ENCODE results near the gene TRIM17.
"Not testable (repeated sequence)": the region's sequence is repeated elsewhere in the genome, so short reads cannot be mapped to it uniquely, and the experiment has no call there.

TRIM17 gene

GRCh38 chr1:228448372-228448771 lies 31.7 kb upstream of the TRIM17 start:
- in situ Hi-C loops (cut with MboI; ENCODE audit: low sequenced_read_pairs) = no loop called here

- in situ Hi-C loops (cut with MboI; ENCODE audit: low sequenced_read_pairs) = no loop called here
Measured at GRCh38 chr1:228446852-228447251, 30.2 kb upstream of the TRIM17 start.

- in situ Hi-C loops (cut with MboI; ENCODE audit: low sequenced_read_pairs) = no loop called here
Measured at GRCh38 chr1:228445843-228446650, 29.4 kb upstream of the TRIM17 start.

- in situ Hi-C loops (cut with MboI; ENCODE audit: low sequenced_read_pairs) = no loop called here
Measured at GRCh38 chr1:228445490-228445842, 28.8 kb upstream of the TRIM17 start.

- in situ Hi-C loops (cut with MboI; ENCODE audit: low sequenced_read_pairs) = no loop called here
Measured at GRCh38 chr1:228443395-228443794, 26.7 kb upstream of the TRIM17 start.

GRCh38 chr1:228440761-228441500 lies 24.3 kb upstream of the TRIM17 start:
- in situ Hi-C loops (cut with MboI; ENCODE audit: low sequenced_read_pairs) = no loop called here

GRCh38 chr1:228438266-228438665 lies 21.6 kb upstream of the TRIM17 start:
- in situ Hi-C loops (cut with MboI; ENCODE audit: low sequenced_read_pairs) = no loop called here

GRCh38 chr1:228437424-228437962 lies 20.8 kb upstream of the TRIM17 start:
- in situ Hi-C loops (cut with MboI; ENCODE audit: low sequenced_read_pairs) = no loop called here

- in situ Hi-C loops (cut with MboI; ENCODE audit: low sequenced_read_pairs) = no loop called here
Measured at GRCh38 chr1:228434689-228435088, 18.0 kb upstream of the TRIM17 start.

- in situ Hi-C loops (cut with MboI; ENCODE audit: low sequenced_read_pairs) = not testable (repeated sequence)
Measured at GRCh38 chr1:228433337-228434053, 16.8 kb upstream of the TRIM17 start.

GRCh38 chr1:228430243-228430642 lies 13.6 kb upstream of the TRIM17 start:
- in situ Hi-C loops (cut with MboI; ENCODE audit: low sequenced_read_pairs) = no loop called here

GRCh38 chr1:228429698-228430097 lies 13.0 kb upstream of the TRIM17 start:
- in situ Hi-C loops (cut with MboI; ENCODE audit: low sequenced_read_pairs) = no loop called here

- in situ Hi-C loops (cut with MboI; ENCODE audit: low sequenced_read_pairs) = no loop called here
Measured at GRCh38 chr1:228429007-228429406, 12.3 kb upstream of the TRIM17 start.

- in situ Hi-C loops (cut with MboI; ENCODE audit: low sequenced_read_pairs) = no loop called here
Measured at GRCh38 chr1:228428412-228428811, 11.8 kb upstream of the TRIM17 start.

- in situ Hi-C loops (cut with MboI; ENCODE audit: low sequenced_read_pairs) = no loop called here
Measured at GRCh38 chr1:228426518-228427175, 10.0 kb upstream of the TRIM17 start.

- in situ Hi-C loops (cut with MboI; ENCODE audit: low sequenced_read_pairs) = no loop called here
Measured at GRCh38 chr1:228424685-228425660, 8.3 kb upstream of the TRIM17 start.

- in situ Hi-C loops (cut with MboI; ENCODE audit: low sequenced_read_pairs) = no loop called here
Measured at GRCh38 chr1:228423404-228424053, 6.9 kb upstream of the TRIM17 start.

GRCh38 chr1:228420968-228421826 lies 4.5 kb upstream of the TRIM17 start:
- in situ Hi-C loops (cut with MboI; ENCODE audit: low sequenced_read_pairs) = no loop called here

Measured in HL-60/S4 treated with retinoic acid at 250 ng/mL for 4 days and 3 days (cell line).